GM12878 (cell line): ENCODE data around the gene CEBPB. TPM values are rescaled to one million over a fixed set of nuclear protein-coding genes. Genes with fewer than 3 reads are reported as not detected.

ENCODE experiments used
- ATAC-seq: fragments of 200-7000 bp; cut with Tn5 transposase; 3 replicates; pipeline ENCODE4 v1.9.1; 2020; ENCODE audit warnings: mild to moderate bottlenecking, moderate library complexity
- BruUV-seq: library from RNA; stranded (reverse); fragments of 400-500 nt; replicated peaks from 2 replicates; lab custom pipeline; 2021; lab: Mats Ljungman, UMichigan
- CTCF ChIA-PET: fragments of 300-600 bp; sonication (Branson Sonifier 250); formaldehyde crosslinking; extraction: SDS; loops from one replicate; lab custom pipeline; 2021; ENCODE audit warnings: inconsistent platforms; lab: Yijun Ruan, JAX
- POLR2A ChIA-PET: fragments of 350-600 bp; formaldehyde crosslinking; extraction: SDS; loops from one replicate; lab custom pipeline; 2021; ENCODE audit warnings: inconsistent platforms; lab: Charles Lee
- RAD21 ChIA-PET: fragments of 300-600 bp; sonication (Branson Sonifier 250); formaldehyde crosslinking; loops from one replicate; lab custom pipeline; 2023; ENCODE audit warnings: antibody characterized with exemption; ENCODE audit not compliant: unreplicated experiment; lab: Charles Lee
- SMC1A ChIA-PET: fragments of 300-600 bp; sonication (Branson Sonifier 250); formaldehyde crosslinking; loops from one replicate; lab custom pipeline; 2023; ENCODE audit not compliant: unreplicated experiment, uncharacterized antibody; lab: Charles Lee
- DNase-seq: peaks from one replicate; pipeline ENCODE4 v3.0.0-alpha.2; 2011; ENCODE audit warnings: low read depth, low spot score
- FAIRE-seq: peaks from 3 replicates; lab custom pipeline; 2011; peaks lifted over from hg19 to GRCh38; lab: Jason Lieb, UNC
- H2AFZ ChIP-seq: 2 replicates; pipeline ENCODE4 v1.6.0; 2011; ENCODE audit warnings: low read depth, low read length, control low read depth; ENCODE audit not compliant: control insufficient read depth
- H3K27ac ChIP-seq: 2 replicates; pipeline ENCODE4 v1.5.1; 2011; ENCODE audit warnings: control low read depth; ENCODE audit not compliant: control insufficient read depth, insufficient read depth
- H3K27me3 ChIP-seq, 2 experiments: replicated peaks in 1 of 2; 2 replicates each; pipeline versions ENCODE4 v1.6.0 to v1.6.1; 2011; ENCODE audit warnings: low read length in 1 of 2; ENCODE audit not compliant: control insufficient read depth in 2 of 2, insufficient read depth in 2 of 2
- H3K36me3 ChIP-seq, 2 experiments: 2 replicates each; pipeline ENCODE4 v1.5.1; 2011; ENCODE audit warnings: low read length in 1 of 2; ENCODE audit not compliant: control insufficient read depth in 2 of 2, insufficient read depth in 2 of 2
- H3K4me1 ChIP-seq: 2 replicates; pipeline ENCODE4 v1.6.1; 2011; ENCODE audit warnings: mild to moderate bottlenecking, low read length, moderate library complexity, mixed read lengths; ENCODE audit not compliant: control insufficient read depth, insufficient read depth
- H3K4me2 ChIP-seq: 2 replicates; pipeline ENCODE4 v1.6.0; 2011; ENCODE audit warnings: control low read depth; ENCODE audit not compliant: control insufficient read depth, insufficient read depth
- H3K4me3 ChIP-seq: fragments of 200-600 bp; sonication (generic); 2 replicates; pipeline ENCODE4 v1.5.1; 2016
- H3K79me2 ChIP-seq: 2 replicates; pipeline ENCODE4 v1.6.0; 2011; ENCODE audit warnings: low read length; ENCODE audit not compliant: control insufficient read depth, insufficient read depth
- H3K9ac ChIP-seq: 2 replicates; pipeline ENCODE4 v1.8.0; 2011; ENCODE audit warnings: low read length, control low read depth, mixed read lengths; ENCODE audit not compliant: control insufficient read depth, insufficient read depth
- H3K9me3 ChIP-seq: replicated peaks from 3 replicates; pipeline ENCODE4 v1.5.1; 2011; ENCODE audit warnings: mild to moderate bottlenecking, low read length; ENCODE audit not compliant: control insufficient read depth, insufficient read depth
- H4K20me1 ChIP-seq: 2 replicates; pipeline ENCODE4 v1.6.0; 2011; ENCODE audit not compliant: control insufficient read depth, insufficient read depth
- ATF7 ChIP-seq: fragments of 450-650 bp; IDR thresholded peaks from 2 replicates; pipeline ENCODE4 v1.6.1; 2016; ENCODE audit warnings: low read depth, mild to moderate bottlenecking
- BCLAF1 ChIP-seq: fragments of 450-650 bp; IDR thresholded peaks from 2 replicates; pipeline ENCODE4 v1.6.1; 2017; ENCODE audit warnings: antibody characterized with exemption, mild to moderate bottlenecking, moderate library complexity
- BMI1 ChIP-seq: fragments of 450-650 bp; IDR thresholded peaks from 2 replicates; pipeline ENCODE4 v1.6.1; 2016; ENCODE audit warnings: mild to moderate bottlenecking, moderate library complexity, borderline replicate concordance
- CTCF ChIP-seq, 3 experiments: IDR thresholded peaks in 2 of 3; conservative IDR thresholded peaks in 1 of 3; 2 replicates each; pipeline ENCODE4 v1.5.1; 2011; ENCODE audit warnings: low read depth in 3 of 3, low read length in 3 of 3, mild to moderate bottlenecking in 3 of 3, control low read depth in 2 of 3, moderate library complexity in 2 of 3, inconsistent platforms in 1 of 3, mixed read lengths in 1 of 3; ENCODE audit not compliant: control insufficient read depth in 2 of 3, insufficient read depth in 1 of 3; ENCODE audit errors: extremely low read depth in 1 of 3
- ESRRA ChIP-seq: IDR thresholded peaks from 2 replicates; pipeline ENCODE4 v1.6.1; 2012; ENCODE audit warnings: mild to moderate bottlenecking, low read length, improper control_type of control experiment
- IRF5 ChIP-seq: fragments of 450-650 bp; IDR thresholded peaks from 2 replicates; pipeline ENCODE4 v1.6.1; 2017; ENCODE audit warnings: borderline replicate concordance
- MLLT1 ChIP-seq: fragments of 450-650 bp; IDR thresholded peaks from 2 replicates; pipeline ENCODE4 v1.6.1; 2016; ENCODE audit warnings: mild to moderate bottlenecking
- MXI1 ChIP-seq: fragments of 150-350 bp; IDR thresholded peaks from 2 replicates; pipeline ENCODE4 v1.6.1; 2011; ENCODE audit warnings: low read depth, mild to moderate bottlenecking, inconsistent platforms, low read length, improper control_type of control experiment
- MYB ChIP-seq: fragments of 150-350 bp; IDR thresholded peaks from 2 replicates; pipeline ENCODE4 v1.6.1; 2014; ENCODE audit warnings: mild to moderate bottlenecking, low read depth, low read length, borderline replicate concordance
- NR2C2 ChIP-seq: IDR thresholded peaks from 2 replicates; pipeline ENCODE4 v1.6.1; 2011; ENCODE audit warnings: borderline replicate concordance, low read depth; ENCODE audit not compliant: control insufficient read depth, insufficient read length
- RAD21 ChIP-seq: IDR thresholded peaks from 2 replicates; pipeline ENCODE4 v1.6.1; 2011; ENCODE audit warnings: mild to moderate bottlenecking, low read depth, low read length, moderate library complexity; ENCODE audit not compliant: insufficient read depth
- RUNX3 ChIP-seq: IDR thresholded peaks from 2 replicates; pipeline ENCODE4 v1.6.1; 2012; ENCODE audit warnings: low read length, inconsistent platforms
- SMC3 ChIP-seq: IDR thresholded peaks from 2 replicates; pipeline ENCODE4 v1.6.1; 2011; ENCODE audit warnings: low read length, improper control_type of control experiment, borderline replicate concordance
- YBX1 ChIP-seq: fragments of 450-650 bp; IDR thresholded peaks from 2 replicates; pipeline ENCODE4 v1.6.1; 2016; ENCODE audit warnings: antibody characterized with exemption
- ZBED1 ChIP-seq: IDR thresholded peaks from 2 replicates; pipeline ENCODE4 v1.6.1; 2016; ENCODE audit warnings: borderline replicate concordance
- ZNF217 ChIP-seq: fragments of 450-650 bp; IDR thresholded peaks from 2 replicates; pipeline ENCODE4 v1.6.1; 2017; ENCODE audit warnings: antibody characterized with exemption, mild to moderate bottlenecking
- WGBS: methylation state at CpG from one replicate; pipeline ENCODE4 v1.1.6; 2016; ENCODE audit warnings: low lambda C conversion rate; ENCODE audit not compliant: insufficient replicate concordance, insufficient coverage; ENCODE audit errors: missing lambda C conversion rate; 5-methylcytosine and 5-hydroxymethylcytosine counted together
- in situ Hi-C: fragments of 300-500 bp; cut with MboI; formaldehyde crosslinking; loops from 9 replicates; pipeline ENCODE4 v1.14.3; 2018; ENCODE audit warnings: mixed read lengths
- intact Hi-C: fragments of 100-400 bp; cut with micrococcal nuclease; formaldehyde crosslinking; loops from one replicate; pipeline ENCODE4 v1.14.2; 2022; ENCODE audit not compliant: unreplicated experiment
- polyA plus RNA-seq, 11 experiments: library from polyadenylated mRNA; depleted of rRNA in 4 of 11; unstranded in 6 of 11; stranded (reverse) in 5 of 11; fragments of >200 nt; fragmentation: Nextera tagmentation in 4 of 11; fragmentation: Illumina TruSeq in 1 of 11; extraction: Ambion mirVana in 4 of 11; extraction: Trizol in 1 of 11; gene quantifications; 1 replicate in 1 of 11; 2 replicates in 10 of 11; pipeline versions ENCODE4 v1.2.1 to v1.2.3, GENCODE V29; 2011 to 2016; ENCODE audit warnings: inconsistent platforms in 2 of 11, missing spikeins in 2 of 11, low read depth in 1 of 11
- total RNA-seq, 4 experiments: library from RNA; depleted of rRNA in 3 of 4; stranded (reverse); fragments of >200 nt in 3 of 4; fragmentation: Illumina TruSeq in 1 of 4; extraction: Trizol in 1 of 4; gene quantifications; 2 replicates each; pipeline versions ENCODE4 v1.2.1 to v1.2.3, GENCODE V29; 2013 to 2021

CEBPB gene
- total and polyA plus RNA-seq, 10 of the 15 experiments (the other 5 are each of a cell fraction or from before 2014, with no cell fraction given) = 0.18 to 8.8 (median 1.6) TPM

GRCh38 chr20:50169329-50169823 lies 21.3 kb upstream of the CEBPB start:
- ChIA-PET CTCF (interaction anchor here (0.7 to 9.3 kb wide), 30 partner anchors 9 to 632 kb away, joined by 3 to 219 read pairs (median 4); partner anchors contain the start of genes PEDS1 and UBE2V1), POLR2A (interaction anchor here (0.6 kb wide), 1 partner anchor 176 kb away, joined by 3 read pairs; no protein-coding TSS in a partner anchor), RAD21 (interaction anchor here (0.7 to 6.8 kb wide), 17 partner anchors 16 to 193 kb away, joined by 3 to 58 read pairs (median 4); partner anchors contain the start of genes PEDS1 and SNAI1), SMC1A (interaction anchor here (0.8 to 5.1 kb wide), 13 partner anchors 9 to 191 kb away, joined by 3 to 70 read pairs (median 5); partner anchors contain the start of gene PEDS1)
- Histone ChIP-seq H3K4me3 (no peak overlapping the region), H3K9me3 (no peaks in the 10 kb centered on the region), H3K4me1 (peaks cover 6% of the 10 kb centered on the region; the same call in 1 of the 2 replicates), H3K27ac (no peak overlapping the region), H3K4me2 (no peak overlapping the region), H3K9ac (no peak overlapping the region), H3K27me3 (no peaks in the 10 kb centered on the region), H2AFZ (peak overlapping the region; percentile 33; the same call in 1 of the 2 replicates), H4K20me1 (no peaks in the 10 kb centered on the region), H3K36me3 (no peaks in the 10 kb centered on the region), H3K79me2 (no peaks in the 10 kb centered on the region)
- peak; percentile 13 for FAIRE-seq
- intact Hi-C loops (loop anchor here (1.0 to 5.0 kb wide), 3 partner anchors 48 to 191 kb away; no protein-coding TSS in a partner anchor), in situ Hi-C loops (loop anchor here (5.0 kb wide), 1 partner anchor 187 kb away; the partner anchor contains the start of gene SNAI1)
- peak; percentile 60 for ATAC-seq
- no TSS peak for BruUV-seq
- WGBS = 14% methylated on average over 5 of the region's 5 CpGs
- no peak for DNase-seq
- TF ChIP-seq BCLAF1 (no peak), YBX1 (no peak), NR2C2 (no peak), RAD21 (peak; percentile 85), MXI1 (no peak), RUNX3 (peak; percentile 59), ESRRA (no peak), MLLT1 (no peak), ZBED1 (no peak), SMC3 (peak; percentile 84; the same call in 1 of the 2 replicates), MYB (no peak), BMI1 (no peak), IRF5 (no peak), ATF7 (no peak), CTCF (IDR thresholded peaks at IDR 0.05 in 2 of 3, conservative IDR thresholded peaks at IDR 0.05 in 1 of 3; ENCODE audit: control insufficient read depth in 2 of 3, extremely low read depth in 1 of 3, insufficient read depth in 1 of 3, low read depth in 3 of 3, low read length in 3 of 3) (peak; percentile 96 to 97 (median 97)), ZNF217 (no peak)
